HCT116 (cell line): ENCODE measurements around the gene ABCF3. TPM values are rescaled to one million over a fixed set of nuclear protein-coding genes. Genes with fewer than 3 reads are reported as not detected.

Experiments
- ATAC-seq: fragments of 200-7000 bp; cut with Tn5 transposase; 2 replicates; pipeline ENCODE4 v1.9.1; 2020; ENCODE audit warnings: mild to moderate bottlenecking, moderate library complexity
- BruUV-seq: library from RNA; stranded (reverse); fragments of 400-500 nt; replicated peaks from 2 replicates; lab custom pipeline; 2021; lab: Mats Ljungman, UMichigan
- CTCF ChIA-PET: fragments of 300-600 bp; sonication (Branson Sonifier 250); formaldehyde crosslinking; loops from one replicate; lab custom pipeline; 2021; ENCODE audit warnings: antibody characterized with exemption; lab: Charles Lee
- POLR2A ChIA-PET: fragments of 300-600, 350-600 bp; sonication (Branson Sonifier 250); formaldehyde crosslinking; loops from one replicate; lab custom pipeline; 2021; ENCODE audit warnings: antibody characterized with exemption; lab: Charles Lee
- RAD21 ChIA-PET, 2 experiments: fragments of 300-600 bp; sonication (Branson Sonifier 250); formaldehyde crosslinking; loops; one replicate each; lab custom pipeline; 2023; ENCODE audit warnings: low total read pairs in 2 of 2; ENCODE audit not compliant: uncharacterized antibody in 2 of 2, unreplicated experiment in 2 of 2, low non-redundant PET in 1 of 2; lab: Charles Lee
- DNase-seq: peaks from one replicate; pipeline ENCODE4 v3.0.0-alpha.2; 2010; ENCODE audit warnings: low read depth, low spot score
- H2AFZ ChIP-seq: fragments of 200-600 bp; shearing (Covaris generic), sonication (generic); 2 replicates; pipeline ENCODE4 v1.6.1; 2017; ENCODE audit warnings: low read depth, mixed run types, mixed read lengths, antibody characterized with exemption, low read length; ENCODE audit not compliant: poor library complexity, severe bottlenecking
- H3K27ac ChIP-seq: 2 replicates; pipeline ENCODE4 v1.5.1; 2012; ENCODE audit warnings: low read depth, low read length
- H3K27me3 ChIP-seq: fragments of 200-600 bp; sonication (generic); 2 replicates; pipeline ENCODE4 v1.6.1; 2016; ENCODE audit warnings: mixed run types, low read length, mixed read lengths; ENCODE audit not compliant: insufficient read depth
- H3K36me3 ChIP-seq, 2 experiments: fragments of 200-500 bp in 1 of 2; fragments of 200-600 bp in 1 of 2; sonication (Bioruptor generic) in 1 of 2; sonication (generic) in 1 of 2; 2 replicates each; pipeline versions ENCODE4 v1.5.1 to v1.6.1; 2014 to 2016; ENCODE audit warnings: low read length in 2 of 2, inconsistent platforms in 1 of 2, mixed read lengths in 1 of 2, mixed run types in 1 of 2; ENCODE audit not compliant: insufficient read depth in 2 of 2, control insufficient read depth in 1 of 2
- H3K4me1 ChIP-seq, 2 experiments: fragments of 200-600 bp in 1 of 2; sonication (generic) in 1 of 2; 2 replicates each; pipeline versions ENCODE4 v1.5.1 to v1.6.1; 2012 to 2017; ENCODE audit warnings: low read length in 2 of 2, inconsistent platforms in 1 of 2, mild to moderate bottlenecking in 1 of 2, mixed read lengths in 1 of 2, mixed run types in 1 of 2, moderate library complexity in 1 of 2; ENCODE audit not compliant: insufficient read depth in 2 of 2, control insufficient read depth in 1 of 2
- H3K4me2 ChIP-seq: fragments of 200-600 bp; sonication (generic); 2 replicates; pipeline ENCODE4 v1.6.1; 2017; ENCODE audit warnings: mixed run types, low read length, mixed read lengths
- H3K4me3 ChIP-seq, 2 experiments: fragments of 200-600 bp in 1 of 2; sonication (generic) in 1 of 2; replicated peaks in 1 of 2; 2 replicates each; pipeline ENCODE4 v1.5.1; 2011 to 2016; ENCODE audit warnings: low read length in 2 of 2, control low read depth in 1 of 2, low read depth in 1 of 2, mild to moderate bottlenecking in 1 of 2, mixed read lengths in 1 of 2, mixed run types in 1 of 2
- H3K79me2 ChIP-seq: fragments of 200-600 bp; sonication (generic); 2 replicates; pipeline ENCODE4 v1.6.1; 2017; ENCODE audit warnings: mild to moderate bottlenecking, mixed run types, low read length, moderate library complexity, mixed read lengths; ENCODE audit not compliant: insufficient read depth
- H3K9ac ChIP-seq: fragments of 200-600 bp; sonication (generic); 2 replicates; pipeline ENCODE4 v1.6.1; 2016; ENCODE audit warnings: low read length, mixed read lengths
- H3K9me2 ChIP-seq: fragments of 200-600 bp; sonication (generic), shearing (Covaris generic); 2 replicates; pipeline ENCODE4 v1.6.1; 2017; ENCODE audit warnings: mixed run types, mild to moderate bottlenecking, moderate library complexity; ENCODE audit not compliant: insufficient read depth
- H3K9me3 ChIP-seq, 2 experiments: fragments of 200-500 bp in 1 of 2; fragments of 200-600 bp in 1 of 2; sonication (Bioruptor generic) in 1 of 2; sonication (generic) in 1 of 2; 2 replicates each; pipeline ENCODE4 v1.6.1; 2014 to 2017; ENCODE audit warnings: low read length in 2 of 2, mixed read lengths in 2 of 2, inconsistent platforms in 1 of 2, low read depth in 1 of 2, mild to moderate bottlenecking in 1 of 2, mixed run types in 1 of 2, moderate library complexity in 1 of 2; ENCODE audit not compliant: control insufficient read depth in 1 of 2, insufficient read depth in 1 of 2
- H4K20me1 ChIP-seq: fragments of 200-600 bp; sonication (generic), shearing (Covaris generic); 2 replicates; pipeline ENCODE4 v1.6.1; 2017; ENCODE audit warnings: mixed run types, mild to moderate bottlenecking, moderate library complexity; ENCODE audit not compliant: insufficient read depth
- ATF3 ChIP-seq: IDR thresholded peaks from 2 replicates; pipeline ENCODE4 v1.6.1; 2012
- CBX3 ChIP-seq: IDR thresholded peaks from 2 replicates; pipeline ENCODE4 v1.6.1; 2012; ENCODE audit warnings: low read depth
- CEBPB ChIP-seq: IDR thresholded peaks from 2 replicates; pipeline ENCODE4 v1.6.1; 2012; ENCODE audit warnings: low read depth
- CTCF ChIP-seq, 3 experiments: fragments of 200-600 bp in 1 of 3; sonication (generic) in 1 of 3; IDR thresholded peaks in 2 of 3; conservative IDR thresholded peaks in 1 of 3; 2 replicates each; pipeline ENCODE4 v1.5.1; 2012 to 2017; ENCODE audit warnings: low read depth in 2 of 3, low read length in 2 of 3, antibody characterized with exemption in 1 of 3, borderline replicate concordance in 1 of 3, control low read depth in 1 of 3, mild to moderate bottlenecking in 1 of 3, mixed read lengths in 1 of 3, mixed run types in 1 of 3, moderate library complexity in 1 of 3; ENCODE audit not compliant: insufficient read depth in 1 of 3
- ELF1 ChIP-seq: IDR thresholded peaks from 2 replicates; pipeline ENCODE4 v1.6.1; 2012; ENCODE audit warnings: low read depth, borderline replicate concordance
- EZH2 ChIP-seq: fragments of 200-600 bp; sonication (generic); IDR thresholded peaks from 2 replicates; pipeline ENCODE4 v1.6.1; 2017; ENCODE audit warnings: antibody characterized with exemption, mixed run types
- JUND ChIP-seq: IDR thresholded peaks from 2 replicates; pipeline ENCODE4 v1.6.1; 2012
- MAX ChIP-seq: IDR thresholded peaks from 2 replicates; pipeline ENCODE4 v1.6.1; 2012
- POLR2A ChIP-seq: IDR thresholded peaks from 2 replicates; pipeline ENCODE4 v1.7.0; 2011; ENCODE audit warnings: borderline replicate concordance; ENCODE audit not compliant: insufficient read depth, insufficient read length; ENCODE audit errors: extremely low read depth
- RAD21 ChIP-seq: IDR thresholded peaks from 2 replicates; pipeline ENCODE4 v1.6.1; 2012; ENCODE audit warnings: low read depth, mild to moderate bottlenecking
- SP1 ChIP-seq: IDR thresholded peaks from 2 replicates; pipeline ENCODE4 v1.6.1; 2012; ENCODE audit warnings: low read depth
- SRF ChIP-seq: IDR thresholded peaks from 2 replicates; pipeline ENCODE4 v1.6.1; 2012; ENCODE audit warnings: low read depth
- TCF7L2 ChIP-seq: IDR thresholded peaks from 2 replicates; pipeline ENCODE4 v1.7.0; 2011; ENCODE audit warnings: borderline replicate concordance, inconsistent platforms; ENCODE audit not compliant: insufficient read depth, insufficient read length; ENCODE audit errors: extremely low read depth
- YY1 ChIP-seq: IDR thresholded peaks from 2 replicates; pipeline ENCODE4 v1.6.1; 2011; ENCODE audit warnings: low read length, low read depth, moderate library complexity, mild to moderate bottlenecking; ENCODE audit not compliant: insufficient replicate concordance; ENCODE audit errors: extremely low read depth
- ZBTB33 ChIP-seq: IDR thresholded peaks from 2 replicates; pipeline ENCODE4 v1.6.1; 2011; ENCODE audit warnings: mild to moderate bottlenecking, low read length, moderate library complexity; ENCODE audit not compliant: insufficient replicate concordance; ENCODE audit errors: extremely low read depth
- ZNF274 ChIP-seq: fragments of 200-500 bp; sonication (Bioruptor generic); IDR thresholded peaks from 2 replicates; pipeline ENCODE4 v1.6.1; 2014; ENCODE audit warnings: mild to moderate bottlenecking, low read depth, low read length, inconsistent platforms
- intact Hi-C: fragments of 100-400 bp; cut with micrococcal nuclease; formaldehyde crosslinking; loops from 2 replicates; pipeline ENCODE4 v1.10.0; 2022
- total RNA-seq: library from RNA; stranded (reverse); gene quantifications from one replicate; pipeline ENCODE4 v1.2.1, GENCODE V29; 2021; ENCODE audit not compliant: unreplicated experiment

The ABCF3 gene
- total RNA-seq, 1 experiment from 2014 or later = 74.6 TPM

GRCh38 chr3:184188080-184188479 lies 2.1 kb downstream of the ABCF3 start:
- H3K79me2 ChIP-seq = peaks cover 48% of the 10 kb centered on the region
- H3K4me2 ChIP-seq = no peak overlapping the region
- no TSS peak for BruUV-seq
- H3K9me2 ChIP-seq = no peaks in the 10 kb centered on the region
- H2AFZ ChIP-seq = no peak overlapping the region
- H3K36me3 ChIP-seq = peaks cover 51 to 62% of the 10 kb centered on the region in 2 experiments
- H3K4me1 ChIP-seq = peaks cover 6 to 20% of the 10 kb centered on the region in 2 experiments
- no peaks in the 10 kb centered on the region for H4K20me1 ChIP-seq
- no peaks in the 10 kb centered on the region for H3K9me3 ChIP-seq
- ChIA-PET CTCF (no interaction called here), RAD21 (no interaction called here), POLR2A (no interaction called here)
- H3K27ac ChIP-seq = no peak overlapping the region
- H3K9ac ChIP-seq = no peak overlapping the region
- intact Hi-C loops = no loop called here
- TF ChIP-seq YY1 = no peak
- no peak for TF ChIP-seq SP1
- TF ChIP-seq CEBPB = no peak
- TF ChIP-seq RAD21 = no peak
- no peak for TF ChIP-seq JUND
- no peak for TF ChIP-seq ATF3
- no peak for TF ChIP-seq ELF1
- no peak for TF ChIP-seq POLR2A
- TF ChIP-seq CTCF (IDR thresholded peaks at IDR 0.05 in 2 of 3, conservative IDR thresholded peaks at IDR 0.05 in 1 of 3; ENCODE audit: borderline replicate concordance in 1 of 3, insufficient read depth in 1 of 3, low read depth in 2 of 3, low read length in 2 of 3) = no peak
- no peak for TF ChIP-seq MAX
- no peak for TF ChIP-seq ZBTB33
- no peak for TF ChIP-seq ZNF274
- no peak for TF ChIP-seq CBX3
- no peak for TF ChIP-seq TCF7L2
- TF ChIP-seq SRF = no peak
- no peak for TF ChIP-seq EZH2
- H3K4me3 ChIP-seq = no peak overlapping the region
- no peak for DNase-seq
- no peak for ATAC-seq
- H3K27me3 ChIP-seq = no peaks in the 10 kb centered on the region
